ENCODE results near the gene EVPL.

GRCh38 chr17:75970626-75971025 is 56.5 kb downstream of the EVPL start:
- no peak for TF ChIP-seq CTCF (IDR thresholded peaks at IDR 0.05)
- no peak for TF ChIP-seq SIN3A (IDR thresholded peaks at IDR 0.05; ENCODE audit: borderline replicate concordance, insufficient read depth, low read depth, low read length)
- TF ChIP-seq REST (IDR thresholded peaks at IDR 0.05; ENCODE audit: insufficient read depth in 1 of 2, low read depth in 2 of 2, low read length in 1 of 2), result no peak
